Esophagus squamous epithelium (tissue), 5 donors: ENCODE measurements around the gene RUFY3. TPM values are rescaled to one million over a fixed set of nuclear protein-coding genes. Genes with fewer than 3 reads are reported as not detected.
A peak's percentile ranks its signal among the peaks of the same experiment; 100 is the strongest.

Source experiments
- DNase-seq: peaks from one replicate; lab custom pipeline; 2025; lab: John Stamatoyannopoulos, UW
- H3K27ac ChIP-seq, 4 donors: fragments of 200-600 bp; sonication (generic); one replicate each; pipeline ENCODE4 v1.5.1; 2016 to 2019; ENCODE audit warnings: mild to moderate bottlenecking in 1 of 4
- H3K27me3 ChIP-seq, 4 donors: fragments of 200-600 bp; sonication (generic); 1 replicate in 3 of 4; 2 replicates in 1 of 4; pipeline versions ENCODE4 v1.5.1 to v1.6.0; 2017 to 2021; ENCODE audit warnings: antibody characterized with exemption in 1 of 4
- H3K36me3 ChIP-seq, 3 donors: fragments of 200-600 bp; sonication (generic); one replicate each; pipeline ENCODE4 v1.5.1; 2016 to 2019
- H3K4me1 ChIP-seq, 3 donors: fragments of 200-600 bp; sonication (generic); one replicate each; pipeline ENCODE4 v1.5.1; 2017 to 2019
- H3K4me3 ChIP-seq, 4 donors: fragments of 200-600 bp; sonication (generic); 1 replicate in 3 of 4; 2 replicates in 1 of 4; pipeline ENCODE4 v1.5.1; 2016 to 2019; ENCODE audit warnings: mild to moderate bottlenecking in 2 of 4, moderate library complexity in 1 of 4
- H3K9me3 ChIP-seq, 3 donors: fragments of 200-600 bp; sonication (generic); one replicate each; pipeline ENCODE4 v1.5.1; 2016 to 2019
- POLR2A ChIP-seq, 4 donors: fragments of 450-650 bp; IDR thresholded peaks; one replicate each; pipeline ENCODE4 v1.6.1; 2017; ENCODE audit warnings: antibody characterized with exemption in 4 of 4, mild to moderate bottlenecking in 4 of 4, moderate library complexity in 3 of 4
- WGBS, 2 donors: methylation state at CpG; one replicate each; pipeline ENCODE4 v1.1.5; 2018; 5-methylcytosine and 5-hydroxymethylcytosine counted together
- intact Hi-C: fragments of 100-400 bp; cut with DNase I; formaldehyde crosslinking; loops from one replicate; pipeline ENCODE4 v1.15.0; 2022
- total RNA-seq, 4 donors: library from RNA; depleted of rRNA; stranded (reverse); fragments of >200 nt; gene quantifications; one replicate each; pipeline ENCODE4 v1.1.0, GENCODE V29; 2016
- TF ChIP-seq, protein P1 (sequence below), 6 experiments: fragments of 450-650 bp in 4 of 6; fragments of 200-600 bp in 2 of 6; sonication (generic) in 2 of 6; IDR thresholded peaks; one replicate each; pipeline ENCODE4 v1.5.1; 2016 to 2019; ENCODE audit warnings: antibody characterized with exemption in 6 of 6, mild to moderate bottlenecking in 4 of 6, moderate library complexity in 4 of 6
- donor health status: DM: yes; HTN: yes; CAD: no.

The RUFY3 gene
- total RNA-seq, 4 donors from 2014 or later: 30.4 to 63.9 (median 42.4) TPM

DNA sequence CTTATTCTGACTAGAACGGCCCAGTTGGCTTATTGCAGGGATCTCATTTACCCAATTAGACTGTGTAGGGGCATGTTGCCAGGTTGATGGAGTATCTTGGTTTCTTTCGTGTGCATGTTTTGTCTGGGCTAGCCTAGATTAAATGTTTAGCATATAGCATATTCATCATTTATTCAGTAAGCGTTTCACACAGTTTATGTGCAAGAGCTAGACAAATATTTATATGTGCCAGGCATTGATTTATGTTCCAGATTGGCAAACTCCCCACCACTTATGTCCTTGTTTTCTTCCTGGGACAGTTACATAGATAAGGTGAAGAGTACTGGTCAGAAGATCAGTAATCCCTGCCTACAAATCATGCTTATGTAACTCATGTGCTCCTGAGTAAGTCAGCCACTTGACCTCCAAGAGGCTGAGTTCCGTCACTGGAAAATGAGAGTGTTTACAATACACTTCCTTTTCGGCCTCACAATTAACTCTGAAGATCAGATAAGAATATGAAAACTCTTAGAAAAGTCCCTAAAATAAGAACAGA, 57.2 kb downstream of the RUFY3 start:
- H3K27me3 ChIP-seq: no peaks in the 10 kb centered on the region
- TF ChIP-seq, protein P1, sequence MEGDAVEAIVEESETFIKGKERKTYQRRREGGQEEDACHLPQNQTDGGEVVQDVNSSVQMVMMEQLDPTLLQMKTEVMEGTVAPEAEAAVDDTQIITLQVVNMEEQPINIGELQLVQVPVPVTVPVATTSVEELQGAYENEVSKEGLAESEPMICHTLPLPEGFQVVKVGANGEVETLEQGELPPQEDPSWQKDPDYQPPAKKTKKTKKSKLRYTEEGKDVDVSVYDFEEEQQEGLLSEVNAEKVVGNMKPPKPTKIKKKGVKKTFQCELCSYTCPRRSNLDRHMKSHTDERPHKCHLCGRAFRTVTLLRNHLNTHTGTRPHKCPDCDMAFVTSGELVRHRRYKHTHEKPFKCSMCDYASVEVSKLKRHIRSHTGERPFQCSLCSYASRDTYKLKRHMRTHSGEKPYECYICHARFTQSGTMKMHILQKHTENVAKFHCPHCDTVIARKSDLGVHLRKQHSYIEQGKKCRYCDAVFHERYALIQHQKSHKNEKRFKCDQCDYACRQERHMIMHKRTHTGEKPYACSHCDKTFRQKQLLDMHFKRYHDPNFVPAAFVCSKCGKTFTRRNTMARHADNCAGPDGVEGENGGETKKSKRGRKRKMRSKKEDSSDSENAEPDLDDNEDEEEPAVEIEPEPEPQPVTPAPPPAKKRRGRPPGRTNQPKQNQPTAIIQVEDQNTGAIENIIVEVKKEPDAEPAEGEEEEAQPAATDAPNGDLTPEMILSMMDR (IDR thresholded peaks at IDR 0.05): no peak
- no peak for TF ChIP-seq POLR2A (IDR thresholded peaks at IDR 0.05)
- peak overlapping the region in 1 of 4 donors; percentile 21 for H3K27ac ChIP-seq
- no peaks in the 10 kb centered on the region for H3K9me3 ChIP-seq
- no peak for DNase-seq
- 44 to 55% methylated on average over 5 of the region's 5 CpGs for WGBS, 2 donors
- peaks cover 0 to 97% (median 4%) of the 10 kb centered on the region in 3 donors for H3K36me3 ChIP-seq
- no peak overlapping the region for H3K4me3 ChIP-seq
- peaks cover 0 to 7% (median 0%) of the 10 kb centered on the region in 3 donors for H3K4me1 ChIP-seq
- intact Hi-C loops: no loop called here

DNA sequence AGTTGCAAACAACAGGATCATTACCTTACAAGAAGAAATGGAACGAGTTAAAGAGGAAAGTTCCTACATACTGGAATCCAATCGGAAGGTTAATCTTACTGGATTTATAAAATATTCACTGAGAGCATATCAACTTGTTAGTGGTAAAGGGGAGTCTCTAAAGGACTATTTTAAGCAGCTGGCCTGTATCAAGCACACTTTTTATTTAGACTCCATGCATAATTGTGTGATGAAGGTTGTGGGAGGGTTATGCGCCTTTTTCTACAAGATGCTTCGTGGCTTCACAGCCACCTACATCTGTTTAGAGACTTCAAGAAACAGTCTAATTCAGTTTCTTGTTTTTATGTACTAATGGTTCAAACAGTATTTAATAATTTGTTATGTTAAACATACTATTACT, 61.3 kb downstream of the RUFY3 start:
- TF ChIP-seq POLR2A (IDR thresholded peaks at IDR 0.05): no peak
- no peaks in the 10 kb centered on the region for H3K27me3 ChIP-seq
- peaks cover 0 to 7% (median 0%) of the 10 kb centered on the region in 3 donors for H3K4me1 ChIP-seq
- no peak overlapping the region for H3K27ac ChIP-seq
- WGBS, 2 donors: 77 to 80% methylated on average over 4 of the region's 4 CpGs
- no peaks in the 10 kb centered on the region for H3K9me3 ChIP-seq
- intact Hi-C loops: no loop called here
- H3K36me3 ChIP-seq: peaks cover 0 to 100% (median 4%) of the 10 kb centered on the region in 3 donors
- no peak for DNase-seq
- H3K4me3 ChIP-seq: no peak overlapping the region

- Histone ChIP-seq H3K4me3 (no peak overlapping the region), H3K4me1 (no peaks in the 10 kb centered on the region), H3K27me3 (no peaks in the 10 kb centered on the region), H3K36me3 (peaks cover 0 to 99% (median 0%) of the 10 kb centered on the region in 3 donors), H3K9me3 (no peaks in the 10 kb centered on the region), H3K27ac (no peak overlapping the region)
- intact Hi-C loops: no loop called here
- TF ChIP-seq POLR2A (IDR thresholded peaks at IDR 0.05): no peak
- TF ChIP-seq, protein P1 (IDR thresholded peaks at IDR 0.05): no peak
- 93 to 97% methylated on average over 5 of the region's 5 CpGs for WGBS, 2 donors
- no peak for DNase-seq
These were observed 65.7 kb downstream of the RUFY3 start for GRCh38 chr4:70787496-70787895.

DNA sequence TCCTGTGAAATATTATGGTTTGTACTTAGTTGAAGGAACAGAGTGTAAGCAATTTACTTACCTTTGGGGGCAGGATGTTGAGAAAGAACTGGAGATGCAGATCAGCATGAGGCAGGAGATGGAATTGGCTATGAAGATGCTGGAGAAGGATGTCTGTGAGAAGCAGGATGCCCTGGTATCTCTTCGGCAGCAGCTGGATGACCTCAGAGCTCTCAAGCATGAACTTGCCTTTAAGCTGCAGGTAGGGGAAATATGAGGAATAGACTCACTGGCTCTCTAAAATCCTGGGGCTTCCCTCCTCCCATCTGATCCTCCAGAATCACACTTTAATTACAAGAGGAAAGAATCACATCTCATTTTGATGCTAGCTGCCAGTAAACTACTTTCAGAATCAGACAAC, 67.0 kb downstream of the RUFY3 start:
- H3K27ac ChIP-seq: no peak overlapping the region
- H3K4me3 ChIP-seq: no peak overlapping the region
- WGBS, 2 donors: 50% methylated on average over 1 of the region's 1 CpG
- H3K4me1 ChIP-seq: no peaks in the 10 kb centered on the region
- no peak for DNase-seq
- no peaks in the 10 kb centered on the region for H3K27me3 ChIP-seq
- intact Hi-C loops: no loop called here
- peaks cover 0 to 99% (median 3%) of the 10 kb centered on the region in 3 donors for H3K36me3 ChIP-seq
- TF ChIP-seq, protein P1 (IDR thresholded peaks at IDR 0.05): no peak
- no peak for TF ChIP-seq POLR2A (IDR thresholded peaks at IDR 0.05)
- no peaks in the 10 kb centered on the region for H3K9me3 ChIP-seq

DNA sequence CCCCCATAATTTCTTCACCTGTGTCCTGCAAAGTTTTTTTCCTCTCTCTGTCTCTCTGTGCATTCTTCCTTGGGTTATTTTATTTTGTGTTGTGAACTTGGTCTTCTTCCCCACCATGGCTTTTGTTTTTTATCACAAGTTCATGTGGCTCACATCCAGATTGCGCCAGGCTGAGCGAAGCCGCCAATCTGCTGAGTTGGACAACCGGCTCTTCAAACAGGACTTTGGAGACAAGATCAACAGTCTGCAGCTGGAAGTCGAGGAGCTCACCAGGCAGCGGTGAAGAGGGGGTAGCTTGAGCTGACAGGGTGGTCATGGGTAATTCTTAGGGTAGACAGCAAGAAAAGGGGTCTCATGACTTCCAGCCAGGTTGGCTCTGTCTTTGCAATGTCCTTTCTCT, 71.9 kb downstream of the RUFY3 start:
- DNase-seq: no peak
- TF ChIP-seq, protein P1 (IDR thresholded peaks at IDR 0.05): no peak
- no peak for TF ChIP-seq POLR2A (IDR thresholded peaks at IDR 0.05)
- H3K27ac ChIP-seq: no peak overlapping the region
- 91 to 98% methylated on average over 5 to 6 of the region's 6 CpGs for WGBS, 2 donors
- no peaks in the 10 kb centered on the region for H3K27me3 ChIP-seq
- H3K36me3 ChIP-seq: peaks cover 0 to 99% (median 17%) of the 10 kb centered on the region in 3 donors
- H3K4me3 ChIP-seq: no peak overlapping the region
- intact Hi-C loops: no loop called here
- H3K9me3 ChIP-seq: no peaks in the 10 kb centered on the region
- no peaks in the 10 kb centered on the region for H3K4me1 ChIP-seq
